Keratinocyte (primary cell): Measurements from ENCODE around the gene RAET1E. TPM values are rescaled to one million over a fixed set of nuclear protein-coding genes. Genes with fewer than 3 reads are reported as not detected.

Experiments
- DNase-seq: peaks from one replicate; pipeline ENCODE4 v3.0.0-alpha.2; 2011; ENCODE audit warnings: low read depth, missing footprints, low spot score
- FAIRE-seq: peaks from 2 replicates; lab custom pipeline; 2011; peaks lifted over from hg19 to GRCh38; lab: Jason Lieb, UNC
- H2AFZ ChIP-seq: 2 replicates; pipeline ENCODE4 v1.6.0; 2012; ENCODE audit warnings: low read length, control low read depth, inconsistent platforms; ENCODE audit not compliant: control insufficient read depth
- H3K27ac ChIP-seq: 2 replicates; pipeline ENCODE4 v1.5.1; 2011; ENCODE audit warnings: low read length; ENCODE audit not compliant: control insufficient read depth, insufficient read depth
- H3K27me3 ChIP-seq: 3 replicates; pipeline ENCODE4 v1.6.0; 2011; ENCODE audit warnings: low read length; ENCODE audit not compliant: control insufficient read depth, insufficient read depth; ENCODE audit errors: extremely low read depth
- H3K36me3 ChIP-seq, 2 experiments: 2 replicates in 1 of 2; 3 replicates in 1 of 2; pipeline ENCODE4 v1.5.1; 2011; ENCODE audit warnings: low read length in 2 of 2, mild to moderate bottlenecking in 1 of 2; ENCODE audit not compliant: control insufficient read depth in 2 of 2, insufficient read depth in 2 of 2; ENCODE audit errors: extremely low read depth in 1 of 2
- H3K4me1 ChIP-seq: 3 replicates; pipeline ENCODE4 v1.5.1; 2011; ENCODE audit warnings: low read length; ENCODE audit not compliant: control insufficient read depth, insufficient read depth; ENCODE audit errors: extremely low read depth
- H3K4me2 ChIP-seq: 3 replicates; pipeline ENCODE4 v1.6.0; 2011; ENCODE audit warnings: low read depth, low read length; ENCODE audit not compliant: control insufficient read depth, insufficient read depth; ENCODE audit errors: extremely low read depth
- H3K4me3 ChIP-seq, 3 experiments: fragments of 200-600 bp in 1 of 3; sonication (generic) in 1 of 3; 2 replicates in 2 of 3; 3 replicates in 1 of 3; pipeline ENCODE4 v1.5.1; 2011 to 2016; ENCODE audit warnings: low read length in 3 of 3, mild to moderate bottlenecking in 3 of 3, control low read depth in 2 of 3, inconsistent platforms in 1 of 3, low read depth in 1 of 3, mixed read lengths in 1 of 3, mixed run types in 1 of 3, moderate library complexity in 1 of 3; ENCODE audit not compliant: control insufficient read depth in 2 of 3, insufficient read depth in 2 of 3; ENCODE audit errors: extremely low read depth in 1 of 3
- H3K79me2 ChIP-seq: 2 replicates; pipeline ENCODE4 v1.6.0; 2012; ENCODE audit warnings: low read length; ENCODE audit not compliant: control insufficient read depth, insufficient read depth
- H3K9ac ChIP-seq: 3 replicates; pipeline ENCODE4 v1.6.0; 2011; ENCODE audit warnings: low read length; ENCODE audit not compliant: control insufficient read depth, insufficient read depth; ENCODE audit errors: extremely low read depth
- H3K9me1 ChIP-seq: 3 replicates; pipeline ENCODE4 v1.6.0; 2011; ENCODE audit warnings: low read length; ENCODE audit not compliant: control insufficient read depth, insufficient read depth; ENCODE audit errors: extremely low read depth
- H3K9me3 ChIP-seq: 2 replicates; pipeline ENCODE4 v1.5.1; 2012; ENCODE audit warnings: low read depth, low read length; ENCODE audit not compliant: control insufficient read depth
- H4K20me1 ChIP-seq: 3 replicates; pipeline ENCODE4 v1.6.0; 2011; ENCODE audit warnings: low read length; ENCODE audit not compliant: control insufficient read depth, insufficient read depth; ENCODE audit errors: extremely low read depth
- CTCF ChIP-seq, 3 experiments: IDR thresholded peaks in 1 of 3; conservative IDR thresholded peaks in 1 of 3; optimal IDR thresholded peaks in 1 of 3; 2 replicates in 2 of 3; 3 replicates in 1 of 3; pipeline versions ENCODE3 to v1.5.1; 2011; ENCODE audit warnings: low read length in 3 of 3, mild to moderate bottlenecking in 3 of 3, moderate library complexity in 2 of 3, control low read depth in 1 of 3, inconsistent platforms in 1 of 3; ENCODE audit not compliant: insufficient read depth in 2 of 3; ENCODE audit errors: extremely low read depth in 1 of 3
- EZH2 ChIP-seq: IDR thresholded peaks from one replicate; pipeline ENCODE4 v1.6.1; 2012; ENCODE audit warnings: inconsistent platforms, mild to moderate bottlenecking, low read length, moderate library complexity
- dilution Hi-C: fragments of 300-500 bp; cut with MboI; formaldehyde crosslinking; loops from one replicate; pipeline ENCODE4 v1.7.0; 2020; ENCODE audit warnings: low sequenced_read_pairs; ENCODE audit not compliant: extremely low pct_ligation_motif_present
- polyA plus RNA-seq, 5 experiments: library from polyadenylated mRNA; depleted of rRNA in 3 of 5; stranded (reverse) in 3 of 5; stranded (forward) in 1 of 5; unstranded in 1 of 5; fragments of >200 nt; gene quantifications; 1 replicate in 1 of 5; 2 replicates in 3 of 5; 3 replicates in 1 of 5; pipeline versions ENCODE4 v1.2.1 to v1.2.3, GENCODE V29; 2011 to 2012; ENCODE audit warnings: missing spikeins in 2 of 5, low read depth in 1 of 5, low replicate concordance in 1 of 5

Gene RAET1E
- polyA plus RNA-seq, 1 donor (not counting 4 experiments of a cell fraction or from before 2014, with no cell fraction given), result 14.0 TPM

GRCh38 chr6:149918151-149918905 is 20.4 kb upstream of the RAET1E start:
- Histone ChIP-seq H3K4me1 (peaks cover 14% of the 10 kb centered on the region), H3K9ac (no peak overlapping the region), H3K9me3 (no peaks in the 10 kb centered on the region), H2AFZ (no peak overlapping the region), H3K4me3 (no peak overlapping the region), H3K27ac (no peak overlapping the region), H3K27me3 (no peaks in the 10 kb centered on the region), H3K79me2 (no peaks in the 10 kb centered on the region), H3K9me1 (no peaks in the 10 kb centered on the region), H4K20me1 (no peaks in the 10 kb centered on the region), H3K4me2 (no peak overlapping the region), H3K36me3 (peaks cover 0 to 4% of the 10 kb centered on the region in 2 experiments)
- TF ChIP-seq EZH2, result no peak
- no peak for DNase-seq
- dilution Hi-C loops, result no loop called here
- no peak for FAIRE-seq

DNA sequence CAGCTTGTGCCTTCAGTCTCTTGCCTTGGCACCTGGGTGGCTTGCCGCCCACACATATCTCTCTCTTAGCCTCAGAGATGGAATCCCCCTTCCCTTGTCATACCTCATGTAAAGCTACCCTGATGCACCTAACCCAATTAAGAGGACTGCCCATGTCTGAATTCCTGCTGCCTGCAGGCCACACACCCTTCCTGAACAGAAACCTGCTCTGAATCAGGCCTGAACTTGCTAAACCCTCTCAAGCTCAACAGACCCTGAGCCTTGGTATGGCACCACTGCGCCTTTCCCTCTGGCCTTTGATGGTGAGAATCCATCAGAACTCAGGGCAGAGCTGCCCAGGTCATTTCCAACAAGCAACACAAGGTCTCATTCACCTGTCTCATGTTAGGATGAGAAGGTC is 19.8 kb upstream of the RAET1E start:
- no peak overlapping the region for H3K27ac ChIP-seq
- no peaks in the 10 kb centered on the region for H4K20me1 ChIP-seq
- no peak for DNase-seq
- no peak overlapping the region for H2AFZ ChIP-seq
- H3K27me3 ChIP-seq, result no peaks in the 10 kb centered on the region
- no peaks in the 10 kb centered on the region for H3K9me3 ChIP-seq
- H3K9me1 ChIP-seq, result no peaks in the 10 kb centered on the region
- no peaks in the 10 kb centered on the region for H3K79me2 ChIP-seq
- FAIRE-seq, result no peak
- no peak for TF ChIP-seq EZH2
- TF ChIP-seq CTCF (optimal IDR thresholded peaks at IDR 0.05 in 1 of 3, IDR thresholded peaks at IDR 0.05 in 1 of 3, conservative IDR thresholded peaks at IDR 0.05 in 1 of 3; ENCODE audit: extremely low read depth in 1 of 3, insufficient read depth in 2 of 3, low read length in 3 of 3), result no peak
- dilution Hi-C loops, result no loop called here
- H3K9ac ChIP-seq, result no peak overlapping the region
- no peak overlapping the region for H3K4me3 ChIP-seq
- peaks cover 11% of the 10 kb centered on the region for H3K4me1 ChIP-seq
- peak overlapping the region; percentile 27 for H3K4me2 ChIP-seq
- H3K36me3 ChIP-seq, result peaks cover 0 to 4% of the 10 kb centered on the region in 2 experiments
